GM12872 (cell line): Measurements from ENCODE around the gene SERPINA4.

Experiments used
- TF ChIP-seq, protein P1 (sequence below): IDR thresholded peaks from 3 replicates; pipeline ENCODE4 v1.5.1; 2011; ENCODE audit warnings: low read depth, mild to moderate bottlenecking, low read length, moderate library complexity; ENCODE audit not compliant: insufficient read depth

Gene SERPINA4

DNA sequence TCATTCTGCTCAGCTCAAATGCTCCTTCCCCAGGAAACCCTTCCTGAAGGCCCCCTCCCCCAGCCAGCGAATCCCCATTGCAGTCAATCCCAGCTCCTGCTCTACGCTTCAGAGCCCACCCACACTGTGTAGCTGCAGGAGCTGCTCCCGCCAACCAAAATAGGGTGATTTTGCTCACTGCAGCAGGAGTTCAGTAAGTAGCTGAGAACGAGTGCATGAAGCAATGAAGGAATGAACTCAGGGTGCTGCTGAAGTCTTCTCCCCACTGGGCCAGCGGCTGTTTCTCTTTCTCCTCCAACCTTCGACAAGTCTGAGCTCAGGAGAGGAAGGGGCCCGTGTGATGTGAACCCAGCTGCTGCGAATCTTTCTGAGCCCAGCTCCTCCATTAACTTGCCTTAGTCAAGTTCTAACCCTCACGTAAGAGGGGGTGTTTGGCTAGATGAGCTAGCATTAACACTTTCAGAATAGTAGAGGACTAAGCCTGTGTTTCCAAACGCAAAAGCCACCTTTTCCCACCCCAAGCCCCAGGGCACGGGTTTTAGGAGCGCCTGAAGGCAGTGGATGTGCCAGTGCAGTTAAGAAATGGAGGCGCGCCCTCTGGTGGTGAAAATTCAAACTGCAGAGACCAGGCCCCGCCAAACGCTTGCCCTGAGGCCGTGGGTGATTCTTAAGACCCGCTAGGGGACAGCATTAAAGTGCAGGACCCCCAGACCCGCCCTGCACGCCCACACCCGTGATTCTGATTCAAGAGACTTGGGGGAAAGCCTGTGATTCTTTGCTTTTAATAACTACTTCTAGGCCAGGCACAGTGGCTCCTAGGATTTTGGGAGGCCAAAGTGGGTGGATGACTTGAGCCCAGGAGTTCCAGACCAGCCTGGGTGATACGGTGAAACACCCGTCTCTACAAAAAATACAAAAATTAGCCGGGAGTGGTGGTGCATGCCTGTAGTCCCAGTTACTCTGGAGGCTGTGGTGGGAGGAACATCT is 11.9 kb upstream of the SERPINA4 start:
- TF ChIP-seq, protein P1, sequence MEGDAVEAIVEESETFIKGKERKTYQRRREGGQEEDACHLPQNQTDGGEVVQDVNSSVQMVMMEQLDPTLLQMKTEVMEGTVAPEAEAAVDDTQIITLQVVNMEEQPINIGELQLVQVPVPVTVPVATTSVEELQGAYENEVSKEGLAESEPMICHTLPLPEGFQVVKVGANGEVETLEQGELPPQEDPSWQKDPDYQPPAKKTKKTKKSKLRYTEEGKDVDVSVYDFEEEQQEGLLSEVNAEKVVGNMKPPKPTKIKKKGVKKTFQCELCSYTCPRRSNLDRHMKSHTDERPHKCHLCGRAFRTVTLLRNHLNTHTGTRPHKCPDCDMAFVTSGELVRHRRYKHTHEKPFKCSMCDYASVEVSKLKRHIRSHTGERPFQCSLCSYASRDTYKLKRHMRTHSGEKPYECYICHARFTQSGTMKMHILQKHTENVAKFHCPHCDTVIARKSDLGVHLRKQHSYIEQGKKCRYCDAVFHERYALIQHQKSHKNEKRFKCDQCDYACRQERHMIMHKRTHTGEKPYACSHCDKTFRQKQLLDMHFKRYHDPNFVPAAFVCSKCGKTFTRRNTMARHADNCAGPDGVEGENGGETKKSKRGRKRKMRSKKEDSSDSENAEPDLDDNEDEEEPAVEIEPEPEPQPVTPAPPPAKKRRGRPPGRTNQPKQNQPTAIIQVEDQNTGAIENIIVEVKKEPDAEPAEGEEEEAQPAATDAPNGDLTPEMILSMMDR, result peak; percentile 90

DNA sequence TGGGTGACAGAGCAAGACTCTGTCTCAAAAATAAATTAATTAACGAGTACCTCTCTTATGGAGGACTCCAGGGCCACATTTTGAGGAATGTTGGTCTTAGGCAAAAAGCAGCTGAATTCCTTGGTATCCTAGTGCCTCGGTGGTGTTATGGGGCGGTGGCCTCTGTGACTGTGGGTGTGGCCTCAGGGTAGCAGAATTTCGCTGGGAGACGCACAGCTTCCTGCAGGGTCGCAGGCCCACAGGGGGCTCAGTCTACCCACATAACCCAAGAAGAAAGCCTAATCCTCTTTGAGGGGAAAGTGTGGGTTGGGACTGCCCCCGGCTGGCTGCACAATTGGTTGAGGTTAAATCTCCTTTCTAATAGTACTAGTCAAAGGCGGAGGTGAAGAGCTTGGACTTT is 11.2 kb upstream of the SERPINA4 start:
- TF ChIP-seq, protein P1, result no peak

DNA sequence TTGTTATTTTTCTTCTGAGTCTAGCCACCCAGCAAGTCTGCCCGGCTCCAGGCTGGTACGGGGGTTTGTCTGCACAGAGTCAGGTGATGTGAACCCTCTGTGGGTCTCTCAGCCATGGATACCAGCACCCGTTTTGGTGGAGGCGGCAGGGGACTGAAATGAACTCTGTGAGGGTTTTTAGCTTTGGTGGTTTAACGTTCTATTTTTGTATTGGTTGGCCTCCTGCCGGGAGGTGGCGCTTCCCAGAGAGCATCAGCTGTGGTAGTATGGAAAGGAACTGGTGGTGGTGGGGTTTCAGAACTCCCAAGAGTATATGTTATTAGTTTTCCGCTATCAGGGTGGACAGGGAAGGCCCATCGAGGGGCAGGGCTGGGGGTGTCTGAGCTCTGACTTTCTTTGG is 5.3 kb upstream of the SERPINA4 start:
- TF ChIP-seq, protein P1, result no peak

DNA sequence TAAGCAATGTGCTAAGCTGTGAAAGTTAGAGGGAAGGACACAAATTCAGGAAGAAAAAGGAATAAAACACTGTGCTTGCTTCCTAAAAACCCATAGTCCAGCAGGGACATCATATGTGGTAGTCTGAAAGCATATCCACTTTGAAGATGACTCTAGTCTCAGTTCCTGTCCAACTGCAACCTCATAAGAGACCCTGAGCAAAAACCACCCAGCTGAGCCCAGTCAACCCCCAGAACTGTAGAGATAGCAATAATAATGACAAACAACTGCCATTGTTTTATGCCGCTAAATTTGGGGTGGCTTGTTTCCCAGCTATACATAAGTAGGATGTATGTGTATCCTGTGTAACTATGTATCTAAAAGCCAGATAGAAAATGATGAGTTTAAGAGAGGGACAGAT is 3.9 kb upstream of the SERPINA4 start:
- TF ChIP-seq, protein P1, result no peak

DNA sequence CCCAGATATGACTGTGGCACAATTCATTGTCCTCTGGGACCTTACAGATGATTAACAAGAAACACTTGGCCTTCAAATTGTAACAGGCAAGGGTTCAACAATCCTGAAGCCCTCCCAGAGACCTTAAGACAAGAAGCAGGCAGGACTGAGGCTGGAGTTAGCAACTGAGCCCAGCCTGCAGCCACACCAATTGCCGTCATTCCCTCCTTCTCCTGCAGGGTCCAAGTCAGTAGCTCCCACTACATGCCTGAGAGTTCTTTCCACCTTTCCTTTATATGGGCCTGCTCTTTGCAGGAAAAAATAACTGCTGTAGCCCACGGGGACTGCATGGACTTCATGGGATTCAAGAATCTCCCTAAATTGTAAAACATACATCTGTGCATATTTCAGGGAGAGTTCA is 2.4 kb upstream of the SERPINA4 start:
- TF ChIP-seq, protein P1, result no peak

DNA sequence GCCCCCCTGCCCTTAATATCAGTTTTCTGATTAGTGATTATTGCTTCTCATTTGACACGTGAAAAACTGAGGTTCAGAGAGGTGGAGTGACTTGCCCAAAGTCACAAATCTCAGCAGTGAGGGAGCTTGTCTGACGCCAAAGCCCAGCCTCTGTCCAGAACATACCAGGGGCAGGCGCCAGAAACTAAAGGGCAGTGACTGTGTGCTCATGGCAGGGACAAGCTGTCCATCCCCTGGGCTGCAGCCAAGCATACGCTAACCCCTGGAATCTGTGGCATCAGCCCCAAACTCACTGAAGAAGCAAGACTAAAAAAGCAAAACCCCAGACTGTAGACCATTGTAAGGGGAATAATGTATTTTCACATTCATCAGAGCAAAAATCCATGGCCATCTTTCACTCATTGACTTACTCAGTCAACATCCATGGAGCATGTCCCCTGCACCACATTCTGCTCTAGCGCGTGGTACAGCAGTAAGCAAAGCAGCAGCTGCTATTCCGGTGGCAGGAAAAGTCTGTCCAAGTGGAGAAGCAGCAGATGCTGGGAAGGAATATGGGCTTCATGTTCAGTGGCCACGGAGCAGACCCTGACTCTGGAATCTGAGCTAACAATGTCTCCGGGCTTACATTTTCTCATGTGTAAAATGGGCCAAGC is 1.5 kb upstream of the SERPINA4 start:
- TF ChIP-seq, protein P1, result no peak

DNA sequence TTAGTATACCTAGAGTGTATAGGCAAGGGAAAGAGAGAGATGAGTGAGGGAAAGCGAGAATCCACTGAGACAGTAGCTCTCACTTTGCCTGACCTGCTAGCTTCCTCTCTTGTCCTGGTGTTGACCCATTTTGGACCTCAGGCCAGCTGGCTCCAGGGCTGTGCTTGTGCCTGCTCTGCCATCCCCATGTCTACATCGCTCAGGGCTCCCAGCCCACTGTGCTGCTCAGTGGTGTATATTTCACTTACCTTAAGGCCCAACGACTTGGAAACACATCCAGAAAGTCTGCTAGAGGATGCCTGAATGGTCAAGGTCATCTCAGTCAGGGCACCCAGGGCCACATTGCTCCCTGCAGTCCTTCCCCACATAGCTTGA is 964 bp upstream of the SERPINA4 start:
- TF ChIP-seq, protein P1, result no peak
